GM18505 (cell line): Measurements from ENCODE around the gene MGME1.

Experiments used
- ATAC-seq: cut with Tn5 transposase; IDR thresholded peaks from one replicate; pipeline ENCODE4 v1.9.1; 2021; ENCODE audit not compliant: unreplicated experiment
- POLR2A ChIP-seq: IDR thresholded peaks from 4 replicates; pipeline ENCODE4 v1.6.1; 2011; ENCODE audit warnings: borderline replicate concordance; ENCODE audit not compliant: insufficient read depth, insufficient read length; ENCODE audit errors: extremely low read depth

The MGME1 gene

DNA sequence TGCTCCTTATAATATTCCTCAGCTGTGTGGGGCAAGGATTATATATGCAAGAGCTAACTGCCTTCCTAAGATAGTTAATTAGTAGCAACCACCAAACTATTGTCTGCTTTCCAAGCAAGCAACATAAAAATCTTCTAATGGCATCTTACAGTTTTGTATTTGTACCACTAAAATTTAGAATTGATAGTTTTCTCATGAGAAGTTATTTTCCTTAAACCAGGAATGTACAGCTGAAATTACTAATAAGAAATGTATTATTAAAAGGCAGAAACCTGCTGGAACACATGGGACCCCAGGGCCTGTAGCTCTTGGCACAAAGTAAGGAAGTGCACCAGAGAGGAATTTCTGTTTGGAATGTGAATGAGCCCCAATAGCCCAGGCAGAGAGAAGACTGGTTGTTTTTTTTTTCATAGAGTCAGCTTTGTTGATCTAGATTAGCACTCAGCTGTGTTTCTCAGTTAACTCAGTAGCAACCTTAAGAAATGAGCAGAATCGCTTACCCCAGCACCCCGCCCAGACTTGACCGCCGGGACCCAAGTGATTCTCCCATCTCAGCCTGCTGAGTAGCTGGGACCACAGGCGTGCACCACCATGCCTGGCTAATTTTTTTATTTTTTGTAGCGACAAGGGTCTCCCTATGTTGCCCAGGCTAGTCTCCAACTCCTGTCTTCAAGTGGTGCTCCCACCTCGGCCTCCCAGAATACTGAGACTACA, 2.6 kb downstream of the MGME1 start:
- no peak for TF ChIP-seq POLR2A
- no peak for ATAC-seq

DNA sequence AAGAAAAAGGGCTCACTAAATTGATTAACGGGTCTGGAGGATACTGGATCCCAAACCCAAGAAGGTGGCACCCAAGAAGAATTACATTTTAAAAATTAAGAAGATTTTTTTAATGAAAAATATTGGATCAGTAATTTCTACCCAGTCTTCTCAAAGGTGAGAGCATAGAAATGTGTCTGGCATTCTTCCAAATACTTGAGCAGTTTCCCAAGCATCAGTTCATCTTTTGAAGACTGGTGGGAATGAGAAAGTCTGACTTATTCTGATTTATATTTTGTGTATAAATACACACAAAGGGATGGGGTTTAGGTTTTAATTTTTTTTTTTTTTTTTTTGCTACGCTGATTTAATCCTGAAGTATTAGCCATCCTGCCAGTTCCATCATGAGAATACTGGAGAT, 3.3 kb downstream of the MGME1 start:
- no peak for ATAC-seq
- TF ChIP-seq POLR2A, result no peak

- no peak for TF ChIP-seq POLR2A
Measured at GRCh38 chr20:17976305-17976704, 7.5 kb downstream of the MGME1 start.

GRCh38 chr20:17985388-17986018, 16.7 kb downstream of the MGME1 start:
- TF ChIP-seq POLR2A, result no peak
- no peak for ATAC-seq

More at GRCh38 chr20:17976305-17976704, 7.5 kb downstream of the MGME1 start:
- no peak for ATAC-seq

- no peak for ATAC-seq
- TF ChIP-seq POLR2A, result no peak
Measured at GRCh38 chr20:17987988-17988387, 19.2 kb downstream of the MGME1 start.

- no peak for ATAC-seq
- no peak for TF ChIP-seq POLR2A
Measured at GRCh38 chr20:17990278-17990972, 21.6 kb downstream of the MGME1 start.

GRCh38 chr20:17992224-17992637, 23.4 kb downstream of the MGME1 start:
- no peak for ATAC-seq
- TF ChIP-seq POLR2A, result no peak

GRCh38 chr20:17992847-17993513, 24.2 kb downstream of the MGME1 start:
- ATAC-seq, result no peak
- no peak for TF ChIP-seq POLR2A

DNA sequence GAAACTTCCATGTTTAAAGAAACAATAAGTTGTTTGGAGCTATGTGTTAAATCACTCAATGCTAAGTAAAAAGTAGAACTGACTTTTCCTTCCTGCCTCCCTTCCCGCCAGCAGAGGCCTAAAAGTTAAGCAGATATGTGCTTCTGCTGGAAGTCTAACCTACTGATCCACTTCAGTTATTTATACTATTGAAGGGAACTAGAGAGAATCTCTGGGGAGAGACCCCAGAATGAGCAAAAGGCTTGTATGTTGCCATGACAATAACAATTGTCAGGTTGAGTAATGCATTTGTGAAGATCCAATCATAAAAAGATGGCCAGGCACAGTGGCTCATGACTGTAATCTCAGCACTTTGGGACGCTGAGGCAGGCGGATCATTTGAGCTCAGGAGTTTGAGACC, 24.7 kb downstream of the MGME1 start:
- no peak for ATAC-seq
- TF ChIP-seq POLR2A, result no peak

DNA sequence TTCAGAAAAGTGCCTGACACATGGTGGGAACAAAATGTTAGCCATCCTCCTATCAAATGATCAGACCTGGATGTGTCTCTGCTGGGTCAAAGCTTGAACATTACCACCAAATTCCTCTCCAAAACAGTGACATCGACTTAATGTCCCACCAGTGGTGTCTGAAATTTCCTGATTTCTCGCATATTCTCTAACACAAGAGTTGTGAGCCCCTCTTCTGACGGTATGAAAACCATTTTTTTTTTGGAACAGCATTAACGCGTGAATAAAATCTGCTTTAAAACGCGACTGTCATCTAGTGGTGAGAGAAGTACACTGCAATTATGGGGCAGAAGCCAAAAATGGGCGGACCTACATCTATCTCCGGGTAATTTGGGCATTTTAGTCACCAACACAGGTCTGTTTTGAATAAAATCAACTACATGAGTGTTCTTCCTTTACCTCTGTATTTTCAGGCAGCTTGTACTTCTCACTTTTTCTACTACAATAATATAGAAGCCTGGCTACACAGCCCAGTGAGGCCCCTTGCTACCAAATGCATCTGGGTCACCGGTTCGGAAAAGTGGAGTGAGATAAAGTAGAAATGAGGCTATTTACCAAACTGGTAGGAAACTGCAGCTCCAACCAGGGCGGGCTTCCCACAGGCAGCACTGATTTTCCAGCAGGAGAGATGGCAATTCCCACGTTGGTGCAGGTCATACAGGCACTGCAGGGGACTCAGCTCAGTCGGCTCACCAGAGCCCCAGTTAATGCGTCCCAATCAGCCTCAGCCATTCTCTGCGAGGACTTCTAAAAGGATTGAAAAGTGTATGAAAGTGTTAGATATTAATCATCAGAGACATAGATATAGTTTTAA, 27.4 kb downstream of the MGME1 start:
- no peak for TF ChIP-seq POLR2A
- ATAC-seq, result no peak

GRCh38 chr20:17998446-17998845, 29.6 kb downstream of the MGME1 start:
- no peak for ATAC-seq
- TF ChIP-seq POLR2A, result no peak

- ATAC-seq, result no peak
- no peak for TF ChIP-seq POLR2A
Measured at GRCh38 chr20:17999566-17999965, 30.7 kb downstream of the MGME1 start.

DNA sequence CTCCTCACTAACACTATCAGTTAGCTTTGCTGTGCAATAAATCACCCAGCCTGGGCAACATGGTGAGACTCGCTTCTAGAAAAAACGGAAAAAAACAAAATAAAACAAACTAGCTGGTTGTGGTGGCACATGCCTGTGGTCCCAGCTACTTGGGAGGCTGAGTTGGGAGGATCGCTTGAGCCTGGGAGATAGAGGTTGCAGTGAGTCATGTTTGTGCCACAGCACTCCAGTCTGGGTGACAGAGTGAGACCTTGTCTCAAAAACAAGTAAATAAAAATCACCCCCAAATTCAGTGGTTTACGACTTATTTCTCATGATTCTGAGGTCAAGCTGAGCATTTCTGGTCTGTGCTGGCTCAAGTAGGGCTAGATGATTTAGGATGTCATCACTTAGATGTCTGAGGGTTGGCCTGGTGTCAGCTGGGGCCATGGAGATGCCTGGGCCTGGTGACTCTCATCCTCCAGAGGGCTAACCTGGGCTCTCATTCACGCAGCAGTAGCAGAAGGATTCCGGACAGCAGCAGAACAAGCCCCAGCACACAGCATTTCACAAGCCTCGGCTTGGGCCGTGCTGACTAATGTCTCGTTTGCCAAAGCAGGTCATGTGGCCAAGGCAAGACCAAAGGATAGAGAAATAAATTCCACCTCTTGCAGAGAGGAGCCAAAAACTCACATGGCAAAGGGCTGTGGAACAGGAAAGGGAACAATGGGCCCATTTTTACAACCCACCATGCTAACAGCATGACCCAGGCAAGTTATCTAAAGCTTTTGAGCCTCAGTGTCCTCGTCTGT, 32.5 kb downstream of the MGME1 start:
- no peak for ATAC-seq
- no peak for TF ChIP-seq POLR2A

GRCh38 chr20:18003897-18004296, 35.1 kb downstream of the MGME1 start:
- ATAC-seq, result peak; percentile 42
- TF ChIP-seq POLR2A, result no peak
